Suprapubic skin (tissue), 3 donors: ENCODE data around the gene EBF4.

ENCODE experiments used
- CTCF ChIP-seq, 2 donors: fragments of 200-600 bp in 1 of 2; fragments of 450-650 bp in 1 of 2; sonication (generic) in 1 of 2; IDR thresholded peaks; one replicate each; pipeline ENCODE4 v1.5.1; 2016 to 2019; ENCODE audit warnings: antibody characterized with exemption in 2 of 2, mild to moderate bottlenecking in 1 of 2, moderate library complexity in 1 of 2
- EP300 ChIP-seq: sonication (generic); formaldehyde crosslinking; IDR thresholded peaks from one replicate; pipeline ENCODE4 v1.6.1; 2017; ENCODE audit warnings: antibody characterized with exemption
- POLR2A ChIP-seq, 2 donors: fragments of 450-650 bp; IDR thresholded peaks; one replicate each; pipeline ENCODE4 v1.6.1; 2017; ENCODE audit warnings: antibody characterized with exemption in 2 of 2, mild to moderate bottlenecking in 2 of 2, moderate library complexity in 2 of 2

- TF ChIP-seq CTCF (IDR thresholded peaks at IDR 0.05), result no peak
- TF ChIP-seq POLR2A (IDR thresholded peaks at IDR 0.05), result no peak
- no peak for TF ChIP-seq EP300
These were observed 38.2 kb upstream of the EBF4 start for GRCh38 chr20:2654384-2654822.
